Panc1 (cell line): ENCODE measurements around the gene PLK3. TPM values are rescaled to one million over a fixed set of nuclear protein-coding genes. Genes with fewer than 3 reads are reported as not detected.

Source experiments
- ATAC-seq: fragments of 200-7000 bp; cut with Tn5 transposase; 2 replicates; pipeline ENCODE4 v1.9.1; 2020; ENCODE audit warnings: mild to moderate bottlenecking, moderate library complexity
- BruUV-seq: library from RNA; stranded (reverse); fragments of 400-500 nt; replicated peaks from 2 replicates; lab custom pipeline; 2021; lab: Mats Ljungman, UMichigan
- CTCF ChIA-PET: fragments of 300-600 bp; sonication (Branson Sonifier 250); formaldehyde crosslinking; loops from one replicate; lab custom pipeline; 2022; ENCODE audit warnings: antibody characterized with exemption; lab: Charles Lee
- POLR2A ChIA-PET: fragments of 300-600 bp; sonication (Branson Sonifier 250); formaldehyde crosslinking; loops from one replicate; lab custom pipeline; 2022; ENCODE audit warnings: antibody characterized with exemption; lab: Charles Lee
- DNase-seq: peaks from one replicate; pipeline ENCODE4 v3.0.0-alpha.2; 2010; ENCODE audit warnings: low read depth, low spot score
- H3K27ac ChIP-seq: 2 replicates; pipeline ENCODE4 v1.5.1; 2011; ENCODE audit warnings: mild to moderate bottlenecking, low read length, inconsistent platforms
- H3K27me3 ChIP-seq: fragments of 200-500 bp; sonication (Bioruptor generic); 2 replicates; pipeline ENCODE4 v1.6.0; 2014; ENCODE audit warnings: low read length, inconsistent platforms; ENCODE audit not compliant: control insufficient read depth, insufficient read depth
- H3K36me3 ChIP-seq: fragments of 200-500 bp; sonication (Bioruptor generic); 2 replicates; pipeline ENCODE4 v1.5.1; 2014; ENCODE audit warnings: inconsistent platforms, mild to moderate bottlenecking, low read length, moderate library complexity; ENCODE audit not compliant: control insufficient read depth, insufficient read depth
- H3K4me1 ChIP-seq: 2 replicates; pipeline ENCODE4 v1.5.1; 2011; ENCODE audit warnings: inconsistent platforms, mild to moderate bottlenecking, low read length, moderate library complexity; ENCODE audit not compliant: control insufficient read depth, insufficient read depth
- H3K4me3 ChIP-seq, 2 experiments: 2 replicates each; pipeline ENCODE4 v1.5.1; 2011 to 2012; ENCODE audit warnings: low read depth in 2 of 2, low read length in 2 of 2, mild to moderate bottlenecking in 2 of 2, inconsistent platforms in 1 of 2, moderate library complexity in 1 of 2
- H3K9me3 ChIP-seq: fragments of 200-500 bp; sonication (Bioruptor generic); 2 replicates; pipeline ENCODE4 v1.5.1; 2014; ENCODE audit warnings: low read depth, mild to moderate bottlenecking, inconsistent platforms, low read length, moderate library complexity; ENCODE audit not compliant: control insufficient read depth, insufficient read depth
- POLR2AphosphoS5 ChIP-seq: IDR thresholded peaks from 2 replicates; pipeline ENCODE4 v1.6.1; 2012; ENCODE audit warnings: mild to moderate bottlenecking, low read depth, low read length, moderate library complexity
- SIN3A ChIP-seq: IDR thresholded peaks from 2 replicates; pipeline ENCODE4 v1.6.1; 2012; ENCODE audit warnings: low read depth, mild to moderate bottlenecking, low read length, moderate library complexity, borderline replicate concordance; ENCODE audit not compliant: insufficient read depth
- TCF7L2 ChIP-seq: IDR thresholded peaks from 2 replicates; pipeline ENCODE4 v1.6.1; 2011; ENCODE audit warnings: mild to moderate bottlenecking, low read depth, low read length, inconsistent platforms
- in situ Hi-C: cut with HindIII; loops from 2 replicates; pipeline ENCODE4 v1.10.0; 2016; ENCODE audit warnings: low sequenced_read_pairs, low pct_unique_long_range_greater_than_20kb
- intact Hi-C: fragments of 100-400 bp; cut with micrococcal nuclease; formaldehyde crosslinking; loops from one replicate; pipeline ENCODE4 v1.10.0; 2022; ENCODE audit not compliant: unreplicated experiment
- total RNA-seq: library from RNA; stranded (reverse); gene quantifications from one replicate; pipeline ENCODE4 v1.2.1, GENCODE V29; 2021; ENCODE audit not compliant: unreplicated experiment
- TF ChIP-seq, protein P1 (sequence below): fragments of 450-650 bp; IDR thresholded peaks from 2 replicates; pipeline ENCODE4 v1.5.1; 2017; ENCODE audit warnings: mild to moderate bottlenecking
- TF ChIP-seq, protein P2 (sequence below), 2 experiments: IDR thresholded peaks; 2 replicates each; pipeline ENCODE4 v1.6.1; 2011 to 2012; ENCODE audit warnings: low read depth in 2 of 2, control low read depth in 1 of 2, low read length in 1 of 2, mild to moderate bottlenecking in 1 of 2, moderate library complexity in 1 of 2; ENCODE audit not compliant: insufficient read depth in 1 of 2

Gene PLK3
- total RNA-seq, 1 experiment from 2014 or later: 13.7 TPM

DNA sequence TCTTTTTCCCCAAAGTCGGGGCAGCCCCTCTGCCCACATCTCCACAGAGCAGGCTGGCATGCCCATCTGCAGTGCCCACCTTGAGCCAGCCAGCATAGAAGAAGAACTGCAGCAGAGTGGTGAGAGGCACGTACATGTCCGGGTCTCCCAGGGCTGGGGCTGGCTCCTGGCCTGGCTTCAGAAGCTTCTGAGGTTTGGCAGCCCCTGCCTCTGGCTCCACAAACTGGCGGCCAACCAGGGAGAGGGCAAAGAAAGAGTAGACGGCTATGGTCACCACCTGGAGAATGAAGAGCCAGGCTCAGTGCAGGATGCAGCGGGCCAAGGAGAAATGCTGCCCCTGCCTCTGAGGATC is 15.2 kb upstream of the PLK3 start:
- BruUV-seq: no TSS peak
- DNase-seq (no peak), ATAC-seq (no peak)
- TF ChIP-seq, protein P1, sequence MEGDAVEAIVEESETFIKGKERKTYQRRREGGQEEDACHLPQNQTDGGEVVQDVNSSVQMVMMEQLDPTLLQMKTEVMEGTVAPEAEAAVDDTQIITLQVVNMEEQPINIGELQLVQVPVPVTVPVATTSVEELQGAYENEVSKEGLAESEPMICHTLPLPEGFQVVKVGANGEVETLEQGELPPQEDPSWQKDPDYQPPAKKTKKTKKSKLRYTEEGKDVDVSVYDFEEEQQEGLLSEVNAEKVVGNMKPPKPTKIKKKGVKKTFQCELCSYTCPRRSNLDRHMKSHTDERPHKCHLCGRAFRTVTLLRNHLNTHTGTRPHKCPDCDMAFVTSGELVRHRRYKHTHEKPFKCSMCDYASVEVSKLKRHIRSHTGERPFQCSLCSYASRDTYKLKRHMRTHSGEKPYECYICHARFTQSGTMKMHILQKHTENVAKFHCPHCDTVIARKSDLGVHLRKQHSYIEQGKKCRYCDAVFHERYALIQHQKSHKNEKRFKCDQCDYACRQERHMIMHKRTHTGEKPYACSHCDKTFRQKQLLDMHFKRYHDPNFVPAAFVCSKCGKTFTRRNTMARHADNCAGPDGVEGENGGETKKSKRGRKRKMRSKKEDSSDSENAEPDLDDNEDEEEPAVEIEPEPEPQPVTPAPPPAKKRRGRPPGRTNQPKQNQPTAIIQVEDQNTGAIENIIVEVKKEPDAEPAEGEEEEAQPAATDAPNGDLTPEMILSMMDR: no peak
- no peak for TF ChIP-seq SIN3A
- TF ChIP-seq POLR2AphosphoS5: no peak
- intact Hi-C loops (no loop called here), in situ Hi-C loops (no loop called here)
- no peak overlapping the region for H3K27ac ChIP-seq
- no peaks in the 10 kb centered on the region; the same call in 1 of the 2 replicates for H3K4me1 ChIP-seq
- no peaks in the 10 kb centered on the region for H3K27me3 ChIP-seq
- H3K9me3 ChIP-seq: no peaks in the 10 kb centered on the region
- no peaks in the 10 kb centered on the region for H3K36me3 ChIP-seq
- CTCF ChIA-PET: no interaction called here
- H3K4me3 ChIP-seq: no peak overlapping the region
- POLR2A ChIA-PET: no interaction called here

DNA sequence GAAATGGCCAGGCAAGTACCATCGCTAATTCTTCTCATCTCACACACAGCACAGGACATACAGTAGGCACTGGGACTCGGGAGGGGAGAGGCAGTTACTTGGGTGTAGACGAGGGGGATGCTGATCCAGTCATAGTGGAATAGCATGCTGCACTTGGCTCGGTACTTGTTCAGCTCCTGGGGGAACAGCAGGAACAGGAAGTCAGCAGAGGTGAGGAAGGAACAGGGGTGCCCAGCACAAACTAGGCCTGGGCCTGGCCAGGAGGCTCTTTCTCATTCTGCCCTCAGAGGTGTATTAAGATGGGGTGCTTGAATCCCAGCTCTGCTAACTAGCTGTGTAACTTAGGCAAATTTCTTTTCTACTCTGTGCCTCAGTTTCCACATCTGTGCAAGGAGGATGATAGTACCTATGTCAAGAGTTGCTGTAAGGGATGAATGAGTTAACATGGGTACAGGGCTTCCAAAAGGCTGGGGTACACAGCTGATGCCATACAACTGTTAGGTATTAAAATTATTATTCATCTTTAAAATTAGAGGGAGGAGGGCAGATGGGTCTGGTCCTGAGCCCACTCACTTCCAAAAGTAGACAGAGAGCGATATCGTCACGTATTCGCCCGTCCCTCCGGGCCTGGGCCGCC is 14.6 kb upstream of the PLK3 start:
- in situ Hi-C loops: no loop called here
- ATAC-seq: no peak
- H3K4me1 ChIP-seq: no peaks in the 10 kb centered on the region; the same call in 1 of the 2 replicates
- intact Hi-C loops: no loop called here
- no peak overlapping the region for H3K4me3 ChIP-seq
- H3K36me3 ChIP-seq: no peaks in the 10 kb centered on the region
- POLR2A ChIA-PET: no interaction called here
- DNase-seq: no peak
- H3K9me3 ChIP-seq: no peaks in the 10 kb centered on the region
- TF ChIP-seq, protein P2, sequence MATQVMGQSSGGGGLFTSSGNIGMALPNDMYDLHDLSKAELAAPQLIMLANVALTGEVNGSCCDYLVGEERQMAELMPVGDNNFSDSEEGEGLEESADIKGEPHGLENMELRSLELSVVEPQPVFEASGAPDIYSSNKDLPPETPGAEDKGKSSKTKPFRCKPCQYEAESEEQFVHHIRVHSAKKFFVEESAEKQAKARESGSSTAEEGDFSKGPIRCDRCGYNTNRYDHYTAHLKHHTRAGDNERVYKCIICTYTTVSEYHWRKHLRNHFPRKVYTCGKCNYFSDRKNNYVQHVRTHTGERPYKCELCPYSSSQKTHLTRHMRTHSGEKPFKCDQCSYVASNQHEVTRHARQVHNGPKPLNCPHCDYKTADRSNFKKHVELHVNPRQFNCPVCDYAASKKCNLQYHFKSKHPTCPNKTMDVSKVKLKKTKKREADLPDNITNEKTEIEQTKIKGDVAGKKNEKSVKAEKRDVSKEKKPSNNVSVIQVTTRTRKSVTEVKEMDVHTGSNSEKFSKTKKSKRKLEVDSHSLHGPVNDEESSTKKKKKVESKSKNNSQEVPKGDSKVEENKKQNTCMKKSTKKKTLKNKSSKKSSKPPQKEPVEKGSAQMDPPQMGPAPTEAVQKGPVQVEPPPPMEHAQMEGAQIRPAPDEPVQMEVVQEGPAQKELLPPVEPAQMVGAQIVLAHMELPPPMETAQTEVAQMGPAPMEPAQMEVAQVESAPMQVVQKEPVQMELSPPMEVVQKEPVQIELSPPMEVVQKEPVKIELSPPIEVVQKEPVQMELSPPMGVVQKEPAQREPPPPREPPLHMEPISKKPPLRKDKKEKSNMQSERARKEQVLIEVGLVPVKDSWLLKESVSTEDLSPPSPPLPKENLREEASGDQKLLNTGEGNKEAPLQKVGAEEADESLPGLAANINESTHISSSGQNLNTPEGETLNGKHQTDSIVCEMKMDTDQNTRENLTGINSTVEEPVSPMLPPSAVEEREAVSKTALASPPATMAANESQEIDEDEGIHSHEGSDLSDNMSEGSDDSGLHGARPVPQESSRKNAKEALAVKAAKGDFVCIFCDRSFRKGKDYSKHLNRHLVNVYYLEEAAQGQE (IDR thresholded peaks at IDR 0.05; ENCODE audit: insufficient read depth in 1 of 2, low read depth in 2 of 2, low read length in 1 of 2): no peak
- no peak for TF ChIP-seq TCF7L2
- TF ChIP-seq POLR2AphosphoS5: no peak
- TF ChIP-seq, protein P1: no peak
- TF ChIP-seq SIN3A: no peak
- BruUV-seq: no TSS peak
- CTCF ChIA-PET: no interaction called here
- H3K27ac ChIP-seq: no peak overlapping the region
- no peaks in the 10 kb centered on the region for H3K27me3 ChIP-seq
